Prostate gland (tissue), 2 donors: ENCODE results near the gene THAP7.

Experiments used
- POLR2A ChIP-seq: fragments of 450-650 bp; IDR thresholded peaks from one replicate; pipeline ENCODE4 v1.6.1; 2016; ENCODE audit warnings: antibody characterized with exemption, mild to moderate bottlenecking
- TF ChIP-seq, protein P1 (sequence below), 4 experiments: fragments of 200-600 bp in 2 of 4; fragments of 450-650 bp in 2 of 4; sonication (generic) in 2 of 4; IDR thresholded peaks; 1 replicate in 3 of 4; 2 replicates in 1 of 4; pipeline ENCODE4 v1.5.1; 2016 to 2019; ENCODE audit warnings: antibody characterized with exemption in 4 of 4, mild to moderate bottlenecking in 2 of 4, moderate library complexity in 2 of 4

DNA sequence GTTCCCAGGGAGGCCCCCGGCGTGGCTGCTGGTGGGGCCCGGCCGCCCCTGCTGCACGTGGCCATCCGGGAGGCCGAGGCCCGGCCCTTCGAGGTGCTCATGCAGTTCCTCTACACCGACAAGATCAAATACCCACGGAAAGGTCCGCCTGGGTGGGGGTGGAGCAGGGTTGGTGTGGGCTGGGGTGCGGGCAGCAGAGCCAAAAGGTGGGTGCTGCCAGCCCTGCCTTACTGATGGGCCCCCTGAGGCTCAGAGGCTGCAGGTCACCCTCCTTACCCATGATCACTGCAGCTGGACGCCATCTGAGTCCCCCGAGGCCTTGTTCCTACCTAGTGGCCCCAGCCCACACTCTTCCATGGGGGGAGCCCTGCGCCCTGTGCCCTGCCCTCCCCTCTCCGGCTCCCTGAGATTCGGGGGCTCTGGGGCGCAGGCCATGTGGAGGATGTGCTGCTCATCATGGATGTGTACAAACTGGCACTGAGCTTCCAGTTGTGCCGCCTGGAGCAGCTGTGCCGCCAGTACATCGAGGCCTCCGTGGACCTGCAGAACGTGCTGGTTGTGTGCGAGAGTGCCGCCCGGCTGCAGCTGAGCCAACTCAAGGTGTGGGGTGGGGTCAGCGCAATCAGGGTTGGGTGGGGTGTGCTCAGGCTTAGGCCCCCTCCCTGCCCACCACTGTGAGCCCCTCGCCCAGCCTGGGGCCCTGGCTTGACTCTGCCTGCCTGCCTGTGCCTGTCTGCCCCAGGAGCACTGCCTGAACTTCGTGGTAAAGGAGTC lies 7.6 kb downstream of the THAP7 start:
- TF ChIP-seq, protein P1, sequence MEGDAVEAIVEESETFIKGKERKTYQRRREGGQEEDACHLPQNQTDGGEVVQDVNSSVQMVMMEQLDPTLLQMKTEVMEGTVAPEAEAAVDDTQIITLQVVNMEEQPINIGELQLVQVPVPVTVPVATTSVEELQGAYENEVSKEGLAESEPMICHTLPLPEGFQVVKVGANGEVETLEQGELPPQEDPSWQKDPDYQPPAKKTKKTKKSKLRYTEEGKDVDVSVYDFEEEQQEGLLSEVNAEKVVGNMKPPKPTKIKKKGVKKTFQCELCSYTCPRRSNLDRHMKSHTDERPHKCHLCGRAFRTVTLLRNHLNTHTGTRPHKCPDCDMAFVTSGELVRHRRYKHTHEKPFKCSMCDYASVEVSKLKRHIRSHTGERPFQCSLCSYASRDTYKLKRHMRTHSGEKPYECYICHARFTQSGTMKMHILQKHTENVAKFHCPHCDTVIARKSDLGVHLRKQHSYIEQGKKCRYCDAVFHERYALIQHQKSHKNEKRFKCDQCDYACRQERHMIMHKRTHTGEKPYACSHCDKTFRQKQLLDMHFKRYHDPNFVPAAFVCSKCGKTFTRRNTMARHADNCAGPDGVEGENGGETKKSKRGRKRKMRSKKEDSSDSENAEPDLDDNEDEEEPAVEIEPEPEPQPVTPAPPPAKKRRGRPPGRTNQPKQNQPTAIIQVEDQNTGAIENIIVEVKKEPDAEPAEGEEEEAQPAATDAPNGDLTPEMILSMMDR (IDR thresholded peaks at IDR 0.05) = no peak
- no peak for TF ChIP-seq POLR2A
